WTC11 (cell line): ENCODE results near the gene ABCA12.

Source experiments
- CTCF ChIP-seq: fragments of 200-600 bp; IDR thresholded peaks from 2 replicates; pipeline ENCODE4 v1.8.0; 2022; ENCODE audit warnings: antibody characterized with exemption
- GABPB1 ChIP-seq: sonication (generic); formaldehyde crosslinking; IDR thresholded peaks from 2 replicates; pipeline ENCODE4 v1.8.1; 2023; ENCODE audit warnings: mild to moderate bottlenecking, missing genetic modification reagents
- NR2C2 ChIP-seq: sonication (generic); formaldehyde crosslinking; IDR thresholded peaks from 2 replicates; pipeline ENCODE4 v1.8.0; 2022; ENCODE audit warnings: mild to moderate bottlenecking, missing genetic modification reagents
- TEAD1 ChIP-seq: sonication (generic); formaldehyde crosslinking; IDR thresholded peaks from 2 replicates; pipeline ENCODE4 v1.8.0; 2022; ENCODE audit warnings: mild to moderate bottlenecking, missing genetic modification reagents
- ZNF232 ChIP-seq: sonication (generic); formaldehyde crosslinking; IDR thresholded peaks from 2 replicates; pipeline ENCODE4 v1.8.0; 2022; ENCODE audit warnings: mild to moderate bottlenecking, missing genetic modification reagents

- TF ChIP-seq CTCF (no peak), ZNF232 (CRISPR knock-in tag) (no peak), NR2C2 (CRISPR knock-in tag) (no peak), GABPB1 (CRISPR knock-in tag) (no peak), TEAD1 (CRISPR knock-in tag) (no peak)
Measured at GRCh38 chr2:215186021-215186420, 47.6 kb upstream of the ABCA12 start.
